ENCODE data around the gene EXD1. TPM values are rescaled to one million over a fixed set of nuclear protein-coding genes. Genes with fewer than 3 reads are reported as not detected.
"Not testable (repeated sequence)": the region's sequence is repeated elsewhere in the genome, so short reads cannot be mapped to it uniquely, and the experiment has no call there.

EXD1 gene
- total RNA-seq, 1 donor from 2014 or later, result not detected

- Histone ChIP-seq H3K4me3 (ENCODE audit: low read length in 3 of 3) (no peak overlapping the region), H3K9ac (ENCODE audit: low read depth in 1 of 3, low read length in 3 of 3) (peak overlapping the region in 1 of 3 donors; percentile 13), H3K27me3 (ENCODE audit: control insufficient read depth in 3 of 3, insufficient read depth in 3 of 3, low read length in 3 of 3) (no peaks in the 10 kb centered on the region), H3K4me1 (ENCODE audit: control insufficient read depth in 3 of 3, insufficient read depth in 3 of 3, low read length in 3 of 3) (peaks cover 3 to 9% (median 8%) of the 10 kb centered on the region in 3 donors), H3K36me3 (ENCODE audit: control insufficient read depth in 3 of 3, insufficient read depth in 3 of 3, low read length in 3 of 3) (peaks cover 3 to 19% (median 17%) of the 10 kb centered on the region in 3 donors), H3K27ac (ENCODE audit: low read depth, low read length) (peak overlapping the region; percentile 57), H3K9me3 (ENCODE audit: control insufficient read depth in 3 of 3, low read length in 3 of 3) (no peaks in the 10 kb centered on the region)
Observed at GRCh38 chr15:41258750-41259471, 28.4 kb upstream of the EXD1 start.

GRCh38 chr15:41256577-41257038, 26.1 kb upstream of the EXD1 start:
- Histone ChIP-seq H3K36me3 (ENCODE audit: control insufficient read depth in 3 of 3, insufficient read depth in 3 of 3, low read length in 3 of 3) (peaks cover 6 to 15% (median 12%) of the 10 kb centered on the region in 3 donors), H3K27ac (ENCODE audit: low read depth, low read length) (no peak overlapping the region), H3K9me3 (ENCODE audit: control insufficient read depth in 3 of 3, low read length in 3 of 3) (no peaks in the 10 kb centered on the region), H3K4me3 (ENCODE audit: low read length in 3 of 3) (no peak overlapping the region), H3K27me3 (ENCODE audit: control insufficient read depth in 3 of 3, insufficient read depth in 3 of 3, low read length in 3 of 3) (no peaks in the 10 kb centered on the region), H3K9ac (ENCODE audit: low read depth in 1 of 3, low read length in 3 of 3) (no peak overlapping the region), H3K4me1 (ENCODE audit: control insufficient read depth in 3 of 3, insufficient read depth in 3 of 3, low read length in 3 of 3) (peaks cover 0 to 3% (median 2%) of the 10 kb centered on the region in 3 donors)

GRCh38 chr15:41256103-41256502, 25.5 kb upstream of the EXD1 start:
- Histone ChIP-seq H3K9me3 (ENCODE audit: control insufficient read depth in 3 of 3, low read length in 3 of 3) (no peaks in the 10 kb centered on the region), H3K27me3 (ENCODE audit: control insufficient read depth in 3 of 3, insufficient read depth in 3 of 3, low read length in 3 of 3) (no peaks in the 10 kb centered on the region), H3K4me3 (ENCODE audit: low read length in 3 of 3) (no peak overlapping the region), H3K27ac (ENCODE audit: low read depth, low read length) (no peak overlapping the region), H3K4me1 (ENCODE audit: control insufficient read depth in 3 of 3, insufficient read depth in 3 of 3, low read length in 3 of 3) (peaks cover 0 to 3% (median 2%) of the 10 kb centered on the region in 3 donors), H3K9ac (ENCODE audit: low read depth in 1 of 3, low read length in 3 of 3) (no peak overlapping the region), H3K36me3 (ENCODE audit: control insufficient read depth in 3 of 3, insufficient read depth in 3 of 3, low read length in 3 of 3) (peaks cover 8 to 15% (median 12%) of the 10 kb centered on the region in 3 donors)

GRCh38 chr15:41254560-41254959, 24.0 kb upstream of the EXD1 start:
- Histone ChIP-seq H3K9ac (ENCODE audit: low read depth in 1 of 3, low read length in 3 of 3) (no peak overlapping the region), H3K9me3 (ENCODE audit: control insufficient read depth in 3 of 3, low read length in 3 of 3) (no peaks in the 10 kb centered on the region), H3K4me3 (ENCODE audit: low read length in 3 of 3) (no peak overlapping the region), H3K4me1 (ENCODE audit: control insufficient read depth in 3 of 3, insufficient read depth in 3 of 3, low read length in 3 of 3) (peaks cover under 1 to 5% (median 3%) of the 10 kb centered on the region in 3 donors), H3K27me3 (ENCODE audit: control insufficient read depth in 3 of 3, insufficient read depth in 3 of 3, low read length in 3 of 3) (no peaks in the 10 kb centered on the region), H3K36me3 (ENCODE audit: control insufficient read depth in 3 of 3, insufficient read depth in 3 of 3, low read length in 3 of 3) (peaks cover 8 to 15% (median 12%) of the 10 kb centered on the region in 3 donors), H3K27ac (ENCODE audit: low read depth, low read length) (no peak overlapping the region)

GRCh38 chr15:41251411-41251810, 20.9 kb upstream of the EXD1 start:
- Histone ChIP-seq H3K4me3 (ENCODE audit: low read length in 3 of 3) (no peak overlapping the region), H3K27me3 (ENCODE audit: control insufficient read depth in 3 of 3, insufficient read depth in 3 of 3, low read length in 3 of 3) (no peaks in the 10 kb centered on the region), H3K27ac (ENCODE audit: low read depth, low read length) (no peak overlapping the region), H3K4me1 (ENCODE audit: control insufficient read depth in 3 of 3, insufficient read depth in 3 of 3, low read length in 3 of 3) (peaks cover 0 to 5% (median 0%) of the 10 kb centered on the region in 3 donors), H3K9me3 (ENCODE audit: control insufficient read depth in 3 of 3, low read length in 3 of 3) (no peaks in the 10 kb centered on the region), H3K36me3 (ENCODE audit: control insufficient read depth in 3 of 3, insufficient read depth in 3 of 3, low read length in 3 of 3) (peaks cover 6 to 7% (median 6%) of the 10 kb centered on the region in 3 donors), H3K9ac (ENCODE audit: low read depth in 1 of 3, low read length in 3 of 3) (no peak overlapping the region)

- H3K27me3 ChIP-seq (ENCODE audit: control insufficient read depth in 3 of 3, insufficient read depth in 3 of 3, low read length in 3 of 3); H3K9ac ChIP-seq (ENCODE audit: low read depth in 1 of 3, low read length in 3 of 3); H3K27ac ChIP-seq (ENCODE audit: low read depth, low read length); H3K9me3 ChIP-seq (ENCODE audit: control insufficient read depth in 3 of 3, low read length in 3 of 3); H3K36me3 ChIP-seq (ENCODE audit: control insufficient read depth in 3 of 3, insufficient read depth in 3 of 3, low read length in 3 of 3); H3K4me3 ChIP-seq (ENCODE audit: low read length in 3 of 3); H3K4me1 ChIP-seq (ENCODE audit: control insufficient read depth in 3 of 3, insufficient read depth in 3 of 3, low read length in 3 of 3): not testable (repeated sequence)
Observed at GRCh38 chr15:41250745-41251144, 20.2 kb upstream of the EXD1 start.

- H3K27ac ChIP-seq (ENCODE audit: low read depth, low read length), result no peak overlapping the region
- peaks cover 4 to 18% (median 17%) of the 10 kb centered on the region in 3 donors for H3K36me3 ChIP-seq (ENCODE audit: control insufficient read depth in 3 of 3, insufficient read depth in 3 of 3, low read length in 3 of 3)
- no peak overlapping the region for H3K4me3 ChIP-seq (ENCODE audit: low read length in 3 of 3)
- H3K4me1 ChIP-seq (ENCODE audit: control insufficient read depth in 3 of 3, insufficient read depth in 3 of 3, low read length in 3 of 3), result peaks cover 3 to 8% (median 7%) of the 10 kb centered on the region in 3 donors
- H3K27me3 ChIP-seq (ENCODE audit: control insufficient read depth in 3 of 3, insufficient read depth in 3 of 3, low read length in 3 of 3), result no peaks in the 10 kb centered on the region
- no peaks in the 10 kb centered on the region for H3K9me3 ChIP-seq (ENCODE audit: control insufficient read depth in 3 of 3, low read length in 3 of 3)
- no peak overlapping the region for H3K9ac ChIP-seq (ENCODE audit: low read depth in 1 of 3, low read length in 3 of 3)
Observed at GRCh38 chr15:41241221-41241964, 10.8 kb upstream of the EXD1 start.

GRCh38 chr15:41238100-41238499, 7.5 kb upstream of the EXD1 start:
- peaks cover 8 to 18% (median 17%) of the 10 kb centered on the region in 3 donors for H3K4me1 ChIP-seq (ENCODE audit: control insufficient read depth in 3 of 3, insufficient read depth in 3 of 3, low read length in 3 of 3)
- peaks cover 0 to 3% (median 3%) of the 10 kb centered on the region in 3 donors for H3K36me3 ChIP-seq (ENCODE audit: control insufficient read depth in 3 of 3, insufficient read depth in 3 of 3, low read length in 3 of 3)
- no peak overlapping the region for H3K9ac ChIP-seq (ENCODE audit: low read depth in 1 of 3, low read length in 3 of 3)
- no peak overlapping the region for H3K4me3 ChIP-seq (ENCODE audit: low read length in 3 of 3)
- H3K27me3 ChIP-seq (ENCODE audit: control insufficient read depth in 3 of 3, insufficient read depth in 3 of 3, low read length in 3 of 3), result no peaks in the 10 kb centered on the region
- H3K9me3 ChIP-seq (ENCODE audit: control insufficient read depth in 3 of 3, low read length in 3 of 3), result no peaks in the 10 kb centered on the region
- H3K27ac ChIP-seq (ENCODE audit: low read depth, low read length), result no peak overlapping the region

- no peak overlapping the region for H3K4me3 ChIP-seq (ENCODE audit: low read length in 3 of 3)
- H3K27me3 ChIP-seq (ENCODE audit: control insufficient read depth in 3 of 3, insufficient read depth in 3 of 3, low read length in 3 of 3), result no peaks in the 10 kb centered on the region
- no peaks in the 10 kb centered on the region for H3K9me3 ChIP-seq (ENCODE audit: control insufficient read depth in 3 of 3, low read length in 3 of 3)
- H3K4me1 ChIP-seq (ENCODE audit: control insufficient read depth in 3 of 3, insufficient read depth in 3 of 3, low read length in 3 of 3), result peaks cover 16 to 24% (median 19%) of the 10 kb centered on the region in 3 donors
- H3K36me3 ChIP-seq (ENCODE audit: control insufficient read depth in 3 of 3, insufficient read depth in 3 of 3, low read length in 3 of 3), result no peaks in the 10 kb centered on the region
- no peak overlapping the region for H3K27ac ChIP-seq (ENCODE audit: low read depth, low read length)
- no peak overlapping the region for H3K9ac ChIP-seq (ENCODE audit: low read depth in 1 of 3, low read length in 3 of 3)
Observed at GRCh38 chr15:41235929-41236328, 5.4 kb upstream of the EXD1 start.

GRCh38 chr15:41235228-41235627, 4.7 kb upstream of the EXD1 start:
- not testable (repeated sequence) for H3K9ac ChIP-seq (ENCODE audit: low read depth in 1 of 3, low read length in 3 of 3); H3K4me3 ChIP-seq (ENCODE audit: low read length in 3 of 3); H3K27me3 ChIP-seq (ENCODE audit: control insufficient read depth in 3 of 3, insufficient read depth in 3 of 3, low read length in 3 of 3); H3K36me3 ChIP-seq (ENCODE audit: control insufficient read depth in 3 of 3, insufficient read depth in 3 of 3, low read length in 3 of 3); H3K27ac ChIP-seq (ENCODE audit: low read depth, low read length); H3K9me3 ChIP-seq (ENCODE audit: control insufficient read depth in 3 of 3, low read length in 3 of 3)
- peaks cover 22 to 30% (median 23%) of the 10 kb centered on the region in 3 donors for H3K4me1 ChIP-seq (ENCODE audit: control insufficient read depth in 3 of 3, insufficient read depth in 3 of 3, low read length in 3 of 3)

All from skeletal muscle tissue (tissue), 4 donors.